Superior temporal gyrus (tissue), 1 donor: ENCODE results near the gene CYB561D1.

Experiments
- DNase-seq: peaks from one replicate; pipeline ENCODE4 v3.0.0-alpha.2; 2016; ENCODE audit errors: extremely low spot score

CYB561D1 gene

DNA sequence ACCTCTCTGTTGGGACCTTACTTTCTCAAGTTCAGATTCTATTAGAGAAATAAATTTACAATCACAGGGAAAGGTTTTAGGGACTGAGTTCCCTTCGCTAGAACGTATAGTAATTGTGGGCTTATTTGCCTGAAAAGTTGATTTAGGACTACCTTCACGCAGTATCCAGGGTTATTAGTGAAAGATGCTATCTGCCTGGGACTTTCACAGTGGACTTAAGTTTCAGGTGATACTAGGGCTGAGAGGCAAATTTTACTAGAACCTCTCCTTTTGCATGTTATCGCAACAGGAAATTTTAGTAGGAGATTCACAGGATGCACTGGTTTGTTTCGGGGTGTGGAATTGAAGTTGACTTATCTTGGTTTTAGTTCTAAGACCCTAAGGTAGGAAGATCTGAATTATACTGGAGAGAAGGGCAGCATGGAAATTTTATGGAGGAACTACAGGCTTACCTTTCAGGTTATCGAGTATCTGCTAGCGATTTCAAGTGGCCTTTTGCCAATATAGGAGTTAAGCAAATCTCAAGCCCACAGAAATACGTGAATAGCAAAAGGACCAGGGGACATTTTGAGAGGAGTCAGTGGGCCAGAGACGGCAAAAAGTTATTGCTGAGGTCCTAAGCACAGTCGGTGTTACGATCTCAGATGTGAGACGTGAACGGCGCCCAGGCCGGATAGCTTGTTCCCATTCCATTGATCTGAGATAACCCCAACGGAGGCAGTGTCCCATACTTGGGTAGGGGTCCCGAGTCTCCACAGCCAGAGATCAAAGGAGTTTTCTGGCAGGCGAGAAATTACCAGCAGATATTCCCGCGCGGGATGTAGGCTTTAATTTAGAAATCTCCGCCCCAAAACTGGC, 53.8 kb downstream of the CYB561D1 start:
- DNase-seq: peak; percentile 42

GRCh38 chr1:109548321-109549267, 54.7 kb downstream of the CYB561D1 start, which contains the start of gene GNAI3:
Gene GNAI3, plus strand, starts transcription at chr1:109548615. Its CDS starts 106 bp downstream, at chr1:109548721.
- DNase-seq: peak; percentile 98
